GM12878 (cell line): Measurements from ENCODE around the gene TRMO. TPM values are rescaled to one million over a fixed set of nuclear protein-coding genes. Genes with fewer than 3 reads are reported as not detected.

ENCODE experiments used
- ATAC-seq: fragments of 200-7000 bp; cut with Tn5 transposase; 3 replicates; pipeline ENCODE4 v1.9.1; 2020; ENCODE audit warnings: mild to moderate bottlenecking, moderate library complexity
- BruUV-seq: library from RNA; stranded (reverse); fragments of 400-500 nt; replicated peaks from 2 replicates; lab custom pipeline; 2021; lab: Mats Ljungman, UMichigan
- CTCF ChIA-PET: fragments of 300-600 bp; sonication (Branson Sonifier 250); formaldehyde crosslinking; extraction: SDS; loops from one replicate; lab custom pipeline; 2021; ENCODE audit warnings: inconsistent platforms; lab: Yijun Ruan, JAX
- POLR2A ChIA-PET: fragments of 350-600 bp; formaldehyde crosslinking; extraction: SDS; loops from one replicate; lab custom pipeline; 2021; ENCODE audit warnings: inconsistent platforms; lab: Charles Lee
- RAD21 ChIA-PET: fragments of 300-600 bp; sonication (Branson Sonifier 250); formaldehyde crosslinking; loops from one replicate; lab custom pipeline; 2023; ENCODE audit warnings: antibody characterized with exemption; ENCODE audit not compliant: unreplicated experiment; lab: Charles Lee
- SMC1A ChIA-PET: fragments of 300-600 bp; sonication (Branson Sonifier 250); formaldehyde crosslinking; loops from one replicate; lab custom pipeline; 2023; ENCODE audit not compliant: unreplicated experiment, uncharacterized antibody; lab: Charles Lee
- DNase-seq: peaks from one replicate; pipeline ENCODE4 v3.0.0-alpha.2; 2011; ENCODE audit warnings: low read depth, low spot score
- FAIRE-seq: peaks from 3 replicates; lab custom pipeline; 2011; peaks lifted over from hg19 to GRCh38; lab: Jason Lieb, UNC
- H2AFZ ChIP-seq: 2 replicates; pipeline ENCODE4 v1.6.0; 2011; ENCODE audit warnings: low read depth, low read length, control low read depth; ENCODE audit not compliant: control insufficient read depth
- H3K27ac ChIP-seq: 2 replicates; pipeline ENCODE4 v1.5.1; 2011; ENCODE audit warnings: control low read depth; ENCODE audit not compliant: control insufficient read depth, insufficient read depth
- H3K27me3 ChIP-seq, 2 experiments: replicated peaks in 1 of 2; 2 replicates each; pipeline versions ENCODE4 v1.6.0 to v1.6.1; 2011; ENCODE audit warnings: low read length in 1 of 2; ENCODE audit not compliant: control insufficient read depth in 2 of 2, insufficient read depth in 2 of 2
- H3K36me3 ChIP-seq, 2 experiments: 2 replicates each; pipeline ENCODE4 v1.5.1; 2011; ENCODE audit warnings: low read length in 1 of 2; ENCODE audit not compliant: control insufficient read depth in 2 of 2, insufficient read depth in 2 of 2
- H3K4me1 ChIP-seq: 2 replicates; pipeline ENCODE4 v1.6.1; 2011; ENCODE audit warnings: mild to moderate bottlenecking, low read length, moderate library complexity, mixed read lengths; ENCODE audit not compliant: control insufficient read depth, insufficient read depth
- H3K4me2 ChIP-seq: 2 replicates; pipeline ENCODE4 v1.6.0; 2011; ENCODE audit warnings: control low read depth; ENCODE audit not compliant: control insufficient read depth, insufficient read depth
- H3K4me3 ChIP-seq: fragments of 200-600 bp; sonication (generic); 2 replicates; pipeline ENCODE4 v1.5.1; 2016
- H3K79me2 ChIP-seq: 2 replicates; pipeline ENCODE4 v1.6.0; 2011; ENCODE audit warnings: low read length; ENCODE audit not compliant: control insufficient read depth, insufficient read depth
- H3K9ac ChIP-seq: 2 replicates; pipeline ENCODE4 v1.8.0; 2011; ENCODE audit warnings: low read length, control low read depth, mixed read lengths; ENCODE audit not compliant: control insufficient read depth, insufficient read depth
- H3K9me3 ChIP-seq: replicated peaks from 3 replicates; pipeline ENCODE4 v1.5.1; 2011; ENCODE audit warnings: mild to moderate bottlenecking, low read length; ENCODE audit not compliant: control insufficient read depth, insufficient read depth
- H4K20me1 ChIP-seq: 2 replicates; pipeline ENCODE4 v1.6.0; 2011; ENCODE audit not compliant: control insufficient read depth, insufficient read depth
- BCL11A ChIP-seq: IDR thresholded peaks from 2 replicates; pipeline ENCODE4 v1.6.1; 2011; ENCODE audit warnings: low read depth, low read length
- CEBPB ChIP-seq, 2 experiments: fragments of 150-350 bp in 1 of 2; IDR thresholded peaks; 2 replicates each; pipeline ENCODE4 v1.6.1; 2012 to 2014; ENCODE audit warnings: low read depth in 2 of 2, low read length in 2 of 2, borderline replicate concordance in 1 of 2, inconsistent platforms in 1 of 2
- CUX1 ChIP-seq: IDR thresholded peaks from 2 replicates; pipeline ENCODE4 v1.6.1; 2012; ENCODE audit warnings: improper control_type of control experiment, low read depth, low read length; ENCODE audit not compliant: insufficient replicate concordance
- E2F4 ChIP-seq: IDR thresholded peaks from 2 replicates; pipeline ENCODE4 v1.6.1; 2012; ENCODE audit warnings: low read depth, low read length, improper control_type of control experiment
- ETV6 ChIP-seq, 2 experiments: fragments of 450-650 bp in 1 of 2; IDR thresholded peaks in 1 of 2; conservative IDR thresholded peaks in 1 of 2; 2 replicates each; pipeline ENCODE4 v1.6.1; 2014; ENCODE audit warnings: antibody characterized with exemption in 1 of 2, borderline replicate concordance in 1 of 2, low read depth in 1 of 2, mild to moderate bottlenecking in 1 of 2, moderate library complexity in 1 of 2
- EZH2 ChIP-seq: IDR thresholded peaks from 2 replicates; pipeline ENCODE4 v1.6.1; 2012; ENCODE audit warnings: low read depth, mild to moderate bottlenecking, control low read depth, inconsistent platforms, low read length, borderline replicate concordance; ENCODE audit not compliant: control insufficient read depth
- HDAC6 ChIP-seq: fragments of 200-600 bp; sonication (generic); IDR thresholded peaks from one replicate; pipeline ENCODE4 v1.8.0; 2017; ENCODE audit warnings: antibody characterized with exemption; ENCODE audit not compliant: unreplicated experiment
- IKZF2 ChIP-seq, 2 experiments: fragments of 450-650 bp; IDR thresholded peaks; 2 replicates each; pipeline ENCODE4 v1.6.1; 2017; ENCODE audit warnings: mild to moderate bottlenecking in 2 of 2, moderate library complexity in 2 of 2
- JUND ChIP-seq: IDR thresholded peaks from 2 replicates; pipeline ENCODE4 v1.6.1; 2012; ENCODE audit warnings: low read depth, mild to moderate bottlenecking, low read length, improper control_type of control experiment, moderate library complexity
- LARP7 ChIP-seq: fragments of 450-650 bp; IDR thresholded peaks from 2 replicates; pipeline ENCODE4 v1.6.1; 2017; ENCODE audit warnings: mild to moderate bottlenecking
- MTA2 ChIP-seq: fragments of 450-650 bp; IDR thresholded peaks from 2 replicates; pipeline ENCODE4 v1.6.1; 2016; ENCODE audit warnings: low read depth, mild to moderate bottlenecking, moderate library complexity
- NR2C2 ChIP-seq: IDR thresholded peaks from 2 replicates; pipeline ENCODE4 v1.6.1; 2011; ENCODE audit warnings: borderline replicate concordance, low read depth; ENCODE audit not compliant: control insufficient read depth, insufficient read length
- PAX5 ChIP-seq: IDR thresholded peaks from 2 replicates; pipeline ENCODE4 v1.6.1; 2011; ENCODE audit warnings: low read depth, low read length, borderline replicate concordance
- POLR2AphosphoS2 ChIP-seq: IDR thresholded peaks from 2 replicates; pipeline ENCODE4 v1.6.1; 2011; ENCODE audit warnings: low read depth, mild to moderate bottlenecking, low read length, improper control_type of control experiment, moderate library complexity
- POLR2AphosphoS5 ChIP-seq: IDR thresholded peaks from 2 replicates; pipeline ENCODE4 v1.6.1; 2011; ENCODE audit warnings: mild to moderate bottlenecking, low read length, inconsistent platforms
- POU2F2 ChIP-seq: IDR thresholded peaks from 3 replicates; pipeline ENCODE4 v1.6.1; 2011; ENCODE audit warnings: low read depth, mild to moderate bottlenecking, low read length, borderline replicate concordance
- RBBP5 ChIP-seq: fragments of 200-600 bp; sonication (generic); conservative IDR thresholded peaks from 2 replicates; pipeline ENCODE4 v1.6.1; 2016
- RFX5 ChIP-seq: IDR thresholded peaks from 2 replicates; pipeline ENCODE4 v1.6.1; 2011; ENCODE audit warnings: low read depth, low read length, improper control_type of control experiment
- YY1 ChIP-seq: IDR thresholded peaks from 2 replicates; pipeline ENCODE4 v1.6.1; 2011; ENCODE audit warnings: low read depth, mild to moderate bottlenecking, low read length
- ZSCAN29 ChIP-seq: fragments of 450-650 bp; IDR thresholded peaks from 2 replicates; pipeline ENCODE4 v1.6.1; 2017; ENCODE audit warnings: mild to moderate bottlenecking, moderate library complexity
- WGBS: methylation state at CpG from one replicate; pipeline ENCODE4 v1.1.6; 2016; ENCODE audit warnings: low lambda C conversion rate; ENCODE audit not compliant: insufficient replicate concordance, insufficient coverage; ENCODE audit errors: missing lambda C conversion rate; 5-methylcytosine and 5-hydroxymethylcytosine counted together
- in situ Hi-C: fragments of 300-500 bp; cut with MboI; formaldehyde crosslinking; loops from 9 replicates; pipeline ENCODE4 v1.14.3; 2018; ENCODE audit warnings: mixed read lengths
- intact Hi-C: fragments of 100-400 bp; cut with micrococcal nuclease; formaldehyde crosslinking; loops from one replicate; pipeline ENCODE4 v1.14.2; 2022; ENCODE audit not compliant: unreplicated experiment
- polyA plus RNA-seq, 11 experiments: library from polyadenylated mRNA; depleted of rRNA in 4 of 11; unstranded in 6 of 11; stranded (reverse) in 5 of 11; fragments of >200 nt; fragmentation: Nextera tagmentation in 4 of 11; fragmentation: Illumina TruSeq in 1 of 11; extraction: Ambion mirVana in 4 of 11; extraction: Trizol in 1 of 11; gene quantifications; 1 replicate in 1 of 11; 2 replicates in 10 of 11; pipeline versions ENCODE4 v1.2.1 to v1.2.3, GENCODE V29; 2011 to 2016; ENCODE audit warnings: inconsistent platforms in 2 of 11, missing spikeins in 2 of 11, low read depth in 1 of 11
- total RNA-seq, 4 experiments: library from RNA; depleted of rRNA in 3 of 4; stranded (reverse); fragments of >200 nt in 3 of 4; fragmentation: Illumina TruSeq in 1 of 4; extraction: Trizol in 1 of 4; gene quantifications; 2 replicates each; pipeline versions ENCODE4 v1.2.1 to v1.2.3, GENCODE V29; 2013 to 2021

Gene TRMO
- total and polyA plus RNA-seq, 10 of the 15 experiments (the other 5 are each of a cell fraction or from before 2014, with no cell fraction given) = 5.8 to 23.6 (median 15.3) TPM

- ChIA-PET POLR2A (interaction anchor here (0.9 to 1.1 kb wide), 3 partner anchors 10 to 266 kb away, joined by 3 read pairs; partner anchors contain the start of gene TRMO), CTCF (interaction anchor here (0.5 to 4.4 kb wide), 5 partner anchors 10 to 348 kb away, joined by 3 to 30 read pairs (median 3); no protein-coding TSS in a partner anchor), SMC1A (interaction anchor here (0.8 to 2.6 kb wide), 3 partner anchors 9 to 12 kb away, joined by 3 to 8 read pairs (median 7); no protein-coding TSS in a partner anchor), RAD21 (no interaction called here)
- H3K4me1 ChIP-seq = peaks cover 3% of the 10 kb centered on the region; the same call in 1 of the 2 replicates
- in situ Hi-C loops (no loop called here), intact Hi-C loops (no loop called here)
- H3K36me3 ChIP-seq = peaks cover 3 to 18% of the 10 kb centered on the region in 2 experiments
- TF ChIP-seq CUX1 (no peak), HDAC6 (no peak), E2F4 (no peak), PAX5 (no peak), RBBP5 (no peak), POLR2AphosphoS5 (no peak), ETV6 (conservative IDR thresholded peaks at IDR 0.05 in 1 of 2, IDR thresholded peaks at IDR 0.05 in 1 of 2; ENCODE audit: borderline replicate concordance in 1 of 2, low read depth in 1 of 2) (no peak), MTA2 (no peak), ZSCAN29 (no peak), LARP7 (no peak), JUND (no peak), CEBPB (IDR thresholded peaks at IDR 0.05; ENCODE audit: borderline replicate concordance in 1 of 2, low read depth in 2 of 2, low read length in 2 of 2) (no peak), YY1 (no peak), POLR2AphosphoS2 (no peak), POU2F2 (no peak), NR2C2 (no peak), IKZF2 (IDR thresholded peaks at IDR 0.05) (no peak), BCL11A (no peak), EZH2 (no peak), RFX5 (no peak)
- H3K9ac ChIP-seq = no peak overlapping the region
- H3K4me3 ChIP-seq = no peak overlapping the region
- WGBS = 82% methylated on average over 1 of the region's 1 CpG
- no peak overlapping the region for H2AFZ ChIP-seq
- no peaks in the 10 kb centered on the region for H4K20me1 ChIP-seq
- DNase-seq = no peak
- no TSS peak for BruUV-seq
- H3K79me2 ChIP-seq = no peaks in the 10 kb centered on the region
- H3K9me3 ChIP-seq = no peaks in the 10 kb centered on the region
- H3K4me2 ChIP-seq = no peak overlapping the region
- no peak for FAIRE-seq
- no peak for ATAC-seq
- H3K27ac ChIP-seq = no peak overlapping the region
- no peaks in the 10 kb centered on the region for H3K27me3 ChIP-seq
Measured at GRCh38 chr9:97911970-97912369, 10.3 kb downstream of the TRMO start.
